ACHN (cell line): ENCODE measurements around the gene CACNA1D.

Experiments
- DNase-seq: peaks from one replicate; pipeline ENCODE4 v3.0.0-alpha.2; 2015
- in situ Hi-C: cut with HindIII; loops from 2 replicates; pipeline ENCODE4 v1.10.0; 2017; ENCODE audit warnings: low sequenced_read_pairs, low pct_ligation_motif_present, low pct_unique_long_range_greater_than_20kb

CACNA1D gene

GRCh38 chr3:53849916-53850315 lies 355.5 kb downstream of the CACNA1D start:
- in situ Hi-C loops: no loop called here
- DNase-seq: no peak

GRCh38 chr3:53850895-53851294 lies 356.5 kb downstream of the CACNA1D start:
- DNase-seq: no peak
- in situ Hi-C loops: no loop called here

- in situ Hi-C loops: no loop called here
- DNase-seq: no peak
These were observed 362.6 kb downstream of the CACNA1D start for GRCh38 chr3:53856964-53857363.

- in situ Hi-C loops: no loop called here
These were observed 363.8 kb downstream of the CACNA1D start for GRCh38 chr3:53858096-53858741.

GRCh38 chr3:53859178-53859577 lies 364.8 kb downstream of the CACNA1D start:
- in situ Hi-C loops: no loop called here
- no peak for DNase-seq

More at GRCh38 chr3:53858096-53858741, 363.8 kb downstream of the CACNA1D start:
- DNase-seq: no peak

GRCh38 chr3:53860196-53860595 lies 365.8 kb downstream of the CACNA1D start:
- in situ Hi-C loops: no loop called here
- no peak for DNase-seq

- in situ Hi-C loops: no loop called here
- DNase-seq: peak; percentile 8
These were observed 367.8 kb downstream of the CACNA1D start for GRCh38 chr3:53862241-53862640.

GRCh38 chr3:53863145-53863544 lies 368.7 kb downstream of the CACNA1D start:
- no peak for DNase-seq
- in situ Hi-C loops: no loop called here
